ENCODE results near the gene RIMS4. TPM values are rescaled to one million over a fixed set of nuclear protein-coding genes. Genes with fewer than 3 reads are reported as not detected.

Gene RIMS4
- total RNA-seq, 4 donors from 2014 or later: 1.2 to 2.6 (median 1.9) TPM

DNA sequence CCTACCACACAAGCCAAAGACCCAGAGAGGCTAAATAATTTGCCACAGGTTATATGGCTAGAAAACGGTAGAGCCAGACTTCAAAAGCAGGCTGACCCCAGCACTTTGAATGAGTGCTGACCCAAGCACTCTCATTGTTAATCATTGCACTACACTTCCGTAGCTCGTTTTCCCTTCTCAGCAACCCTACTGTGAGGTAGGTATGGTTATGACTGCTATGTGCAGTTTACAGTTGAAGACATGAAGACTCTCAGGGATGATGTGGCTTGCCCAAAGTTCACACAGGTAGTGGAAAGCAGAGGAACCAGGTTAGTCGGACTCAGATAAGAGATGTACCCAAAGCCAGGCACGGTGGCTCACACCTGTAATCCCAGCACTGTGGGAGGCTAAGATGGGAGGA lies 33.5 kb upstream of the RIMS4 start:
- no peak for TF ChIP-seq CTCF (IDR thresholded peaks at IDR 0.05)
- no peak for TF ChIP-seq POLR2A (IDR thresholded peaks at IDR 0.05; ENCODE audit: low read depth)
- TF ChIP-seq EP300 (IDR thresholded peaks at IDR 0.05): no peak
- TF ChIP-seq POLR2AphosphoS5 (IDR thresholded peaks at IDR 0.05): no peak
- intact Hi-C loops (cut with DNase I): no loop called here
- H3K36me3 ChIP-seq: no peaks in the 10 kb centered on the region
- H3K27me3 ChIP-seq: peaks cover 0 to 28% (median 0%) of the 10 kb centered on the region in 4 donors
- H3K4me1 ChIP-seq: no peaks in the 10 kb centered on the region
- DNase-seq (ENCODE audit: extremely low spot score): no peak
- no peak overlapping the region for H3K27ac ChIP-seq (replicated peaks in 1 of 4)
- H3K4me3 ChIP-seq: no peak overlapping the region
- H3K9me3 ChIP-seq: peaks cover 0 to 4% (median 0%) of the 10 kb centered on the region in 4 donors
- 82% methylated on average over 5 of the region's 5 CpGs for WGBS

GRCh38 chr20:44841955-44842354 lies 31.6 kb upstream of the RIMS4 start:
- WGBS: 80% methylated on average over 6 of the region's 6 CpGs
- TF ChIP-seq POLR2AphosphoS5 (IDR thresholded peaks at IDR 0.05): no peak
- no peak for TF ChIP-seq POLR2A (IDR thresholded peaks at IDR 0.05; ENCODE audit: low read depth)
- no peak for TF ChIP-seq CTCF (IDR thresholded peaks at IDR 0.05)
- TF ChIP-seq EP300 (IDR thresholded peaks at IDR 0.05): no peak
- intact Hi-C loops (cut with DNase I): no loop called here
- Histone ChIP-seq H3K27ac (replicated peaks in 1 of 4) (no peak overlapping the region), H3K4me1 (no peaks in the 10 kb centered on the region), H3K36me3 (no peaks in the 10 kb centered on the region), H3K9me3 (peaks cover 0 to 4% (median 0%) of the 10 kb centered on the region in 4 donors), H3K27me3 (peaks cover 0 to 42% (median 0%) of the 10 kb centered on the region in 4 donors), H3K4me3 (no peak overlapping the region)
- peak; percentile 91 for DNase-seq (ENCODE audit: extremely low spot score)

DNA sequence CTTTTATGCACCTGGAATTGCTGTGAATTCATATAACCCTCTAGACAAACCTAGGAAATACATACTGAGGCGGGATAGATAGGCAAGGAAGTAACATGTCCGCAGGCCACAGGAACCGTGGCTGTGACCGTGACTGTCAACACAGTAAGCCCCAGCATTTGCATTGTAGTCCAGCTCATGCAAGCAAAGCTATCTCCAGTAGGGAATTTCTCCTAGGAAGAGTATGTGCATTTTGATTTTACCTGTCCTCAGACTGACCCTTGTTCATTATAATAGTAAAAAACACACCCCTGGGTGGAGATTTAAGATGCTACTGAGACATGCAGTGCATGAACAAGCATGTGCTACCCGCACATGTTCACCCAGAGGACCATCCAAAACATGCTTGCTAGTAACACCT lies 30.5 kb upstream of the RIMS4 start:
- Histone ChIP-seq H3K4me1 (no peaks in the 10 kb centered on the region), H3K27me3 (peaks cover 0 to 51% (median 0%) of the 10 kb centered on the region in 4 donors), H3K4me3 (no peak overlapping the region), H3K36me3 (no peaks in the 10 kb centered on the region), H3K9me3 (peaks cover 0 to 4% (median 0%) of the 10 kb centered on the region in 4 donors), H3K27ac (replicated peaks in 1 of 4) (no peak overlapping the region)
- TF ChIP-seq POLR2AphosphoS5 (IDR thresholded peaks at IDR 0.05): no peak
- no peak for TF ChIP-seq POLR2A (IDR thresholded peaks at IDR 0.05; ENCODE audit: low read depth)
- no peak for TF ChIP-seq CTCF (IDR thresholded peaks at IDR 0.05)
- TF ChIP-seq EP300 (IDR thresholded peaks at IDR 0.05): no peak
- peak; percentile 47 for DNase-seq (ENCODE audit: extremely low spot score)
- intact Hi-C loops (cut with DNase I): no loop called here
- 83% methylated on average over 5 of the region's 5 CpGs for WGBS

DNA sequence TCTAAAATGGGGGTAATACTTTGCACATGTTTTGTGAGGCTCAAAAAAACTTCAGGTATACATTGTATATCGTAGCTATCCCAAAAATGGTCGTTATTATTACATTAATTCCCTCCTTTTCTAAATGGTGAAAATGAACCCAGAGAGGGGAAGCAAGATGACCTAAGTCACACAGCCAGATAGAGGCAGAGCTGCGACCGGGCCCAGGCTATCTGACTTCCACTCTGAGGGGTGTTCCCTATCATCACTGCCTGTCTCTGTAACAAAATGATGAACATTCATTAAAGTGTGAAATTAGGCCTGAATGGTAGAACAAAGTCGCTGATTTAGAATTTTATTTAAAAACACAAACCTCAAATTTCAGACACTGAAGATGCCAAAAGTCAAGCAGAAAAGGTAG lies 29.1 kb upstream of the RIMS4 start:
- 89% methylated on average over 5 of the region's 5 CpGs for WGBS
- TF ChIP-seq POLR2A (IDR thresholded peaks at IDR 0.05; ENCODE audit: low read depth) (no peak), EP300 (IDR thresholded peaks at IDR 0.05) (no peak), CTCF (IDR thresholded peaks at IDR 0.05) (no peak), POLR2AphosphoS5 (IDR thresholded peaks at IDR 0.05) (no peak)
- H3K27me3 ChIP-seq: peaks cover 0 to 46% (median 0%) of the 10 kb centered on the region in 4 donors
- DNase-seq (ENCODE audit: extremely low spot score): peak; percentile 91
- H3K36me3 ChIP-seq: no peaks in the 10 kb centered on the region
- H3K27ac ChIP-seq (replicated peaks in 1 of 4): no peak overlapping the region
- H3K9me3 ChIP-seq: peaks cover 0 to 4% (median 0%) of the 10 kb centered on the region in 4 donors
- H3K4me3 ChIP-seq: no peak overlapping the region
- no peaks in the 10 kb centered on the region for H3K4me1 ChIP-seq
- intact Hi-C loops (cut with DNase I): no loop called here

GRCh38 chr20:44838521-44838920 lies 28.2 kb upstream of the RIMS4 start:
- 88% methylated on average over 1 of the region's 1 CpG for WGBS
- H3K36me3 ChIP-seq: no peaks in the 10 kb centered on the region
- intact Hi-C loops (cut with DNase I): no loop called here
- H3K27me3 ChIP-seq: peaks cover 0 to 37% (median 0%) of the 10 kb centered on the region in 4 donors
- peak; percentile 50 for DNase-seq (ENCODE audit: extremely low spot score)
- H3K9me3 ChIP-seq: peaks cover 0 to 4% (median 0%) of the 10 kb centered on the region in 4 donors
- H3K27ac ChIP-seq (replicated peaks in 1 of 4): no peak overlapping the region
- no peak overlapping the region for H3K4me3 ChIP-seq
- no peaks in the 10 kb centered on the region for H3K4me1 ChIP-seq
- TF ChIP-seq EP300 (IDR thresholded peaks at IDR 0.05) (no peak), CTCF (IDR thresholded peaks at IDR 0.05) (no peak), POLR2AphosphoS5 (IDR thresholded peaks at IDR 0.05) (no peak), POLR2A (IDR thresholded peaks at IDR 0.05; ENCODE audit: low read depth) (no peak)
